K562 (cell line): Measurements from ENCODE around the gene BLOC1S4. TPM values are rescaled to one million over a fixed set of nuclear protein-coding genes. Genes with fewer than 3 reads are reported as not detected.

Source experiments
- AFF4 ChIP-seq: sonication (generic); formaldehyde crosslinking; IDR thresholded peaks from 2 replicates; pipeline ENCODE4 v1.8.0; 2023; ENCODE audit warnings: mild to moderate bottlenecking, missing genetic modification reagents
- CEBPZ ChIP-seq: fragments of 150-350 bp; IDR thresholded peaks from 2 replicates; pipeline ENCODE4 v1.6.1; 2014; ENCODE audit warnings: low read depth, mild to moderate bottlenecking, low read length, borderline replicate concordance
- CLOCK ChIP-seq: fragments of 250-450 bp; sonication (Bioruptor Pico); IDR thresholded peaks from 2 replicates; pipeline ENCODE4 v1.4.0; 2020; ENCODE audit warnings: mild to moderate bottlenecking, moderate library complexity, borderline replicate concordance
- E2F1 ChIP-seq: sonication (generic); formaldehyde crosslinking; IDR thresholded peaks from 2 replicates; pipeline ENCODE4 v1.8.1; 2023; ENCODE audit warnings: mild to moderate bottlenecking, missing genetic modification reagents, moderate library complexity
- HIVEP1 ChIP-seq: fragments of 250-450 bp; sonication (Bioruptor Pico); IDR thresholded peaks from 2 replicates; pipeline ENCODE4 v1.4.0; 2020; ENCODE audit warnings: mild to moderate bottlenecking
- HOXB6 ChIP-seq: fragments of 250-450 bp; sonication (Bioruptor Pico); IDR thresholded peaks from 2 replicates; pipeline ENCODE4 v1.5.1; 2022; ENCODE audit warnings: mild to moderate bottlenecking, borderline replicate concordance
- MCM2 ChIP-seq: fragments of 450-650 bp; IDR thresholded peaks from 2 replicates; pipeline ENCODE4 v1.6.1; 2017; ENCODE audit warnings: low read depth, mild to moderate bottlenecking
- PCBP2 ChIP-seq: fragments of 200-400 bp; formaldehyde crosslinking; IDR thresholded peaks from 2 replicates; pipeline ENCODE4 v1.6.1; 2018; ENCODE audit warnings: low read length, low read depth, mild to moderate bottlenecking, moderate library complexity; ENCODE audit not compliant: poor library complexity, severe bottlenecking
- ZNF217 ChIP-seq: sonication (generic); formaldehyde crosslinking; IDR thresholded peaks from 2 replicates; pipeline ENCODE4 v1.8.0; 2022; ENCODE audit warnings: mild to moderate bottlenecking, missing genetic modification reagents
- ZNF592 ChIP-seq: fragments of 450-650 bp; IDR thresholded peaks from 2 replicates; pipeline ENCODE4 v1.6.1; 2017; ENCODE audit warnings: antibody characterized with exemption, mild to moderate bottlenecking
- polyA plus RNA-seq, 8 experiments: library from polyadenylated mRNA; depleted of rRNA in 4 of 8; stranded (reverse) in 5 of 8; unstranded in 3 of 8; fragments of >200 nt; fragmentation: Nextera tagmentation in 2 of 8; fragmentation: Illumina TruSeq in 1 of 8; extraction: Ambion mirVana in 2 of 8; extraction: Trizol in 1 of 8; gene quantifications; 2 replicates each; pipeline versions ENCODE4 v1.2.1 to v1.2.3, GENCODE V29; 2011 to 2014; ENCODE audit warnings: inconsistent platforms in 1 of 8, missing spikeins in 1 of 8
- total RNA-seq, 7 experiments: library from RNA; depleted of rRNA in 6 of 7; stranded (reverse); fragments of >200 nt in 6 of 7; fragmentation: Illumina TruSeq in 2 of 7; extraction: Trizol in 2 of 7; gene quantifications; 2 replicates each; pipeline versions ENCODE4 v1.2.1 to v1.2.3, GENCODE V29; 2011 to 2021; ENCODE audit warnings: low replicate concordance in 1 of 7

The BLOC1S4 gene
- total and polyA plus RNA-seq, 9 of the 15 experiments (the other 6 are each of a cell fraction or from before 2014, with no cell fraction given) = 3.1 to 31.6 (median 11.2) TPM

- peak; percentile 83; the same call in 1 of the 2 replicates for TF ChIP-seq AFF4
- no peak for TF ChIP-seq ZNF217 (CRISPR knock-in tag)
- TF ChIP-seq CLOCK = no peak
- TF ChIP-seq HOXB6 (CRISPR knock-in tag) = no peak
- TF ChIP-seq CEBPZ = no peak
- no peak for TF ChIP-seq E2F1
- TF ChIP-seq HIVEP1 (CRISPR knock-in tag) = no peak
- TF ChIP-seq ZNF592 = peak; percentile 60; the same call in 1 of the 2 replicates
- TF ChIP-seq PCBP2 = no peak
- no peak for TF ChIP-seq MCM2
Observed at GRCh38 chr4:6730603-6731317, 14.8 kb downstream of the BLOC1S4 start (continued).
